OCI-LY7 (cell line): ENCODE measurements around the gene ABHD1. TPM values are rescaled to one million over a fixed set of nuclear protein-coding genes. Genes with fewer than 3 reads are reported as not detected.

Source experiments
- BruUV-seq: library from RNA; stranded (reverse); fragments of 400-500 nt; replicated peaks from 2 replicates; lab custom pipeline; 2021; lab: Mats Ljungman, UMichigan
- CTCF ChIA-PET: fragments of 300-600 bp; sonication (Branson Sonifier 250); formaldehyde crosslinking; loops from one replicate; lab custom pipeline; 2022; ENCODE audit warnings: antibody characterized with exemption; ENCODE audit not compliant: unreplicated experiment; lab: Charles Lee
- POLR2A ChIA-PET: fragments of 300-600 bp; sonication (Branson Sonifier 250); formaldehyde crosslinking; loops from one replicate; lab custom pipeline; 2022; ENCODE audit warnings: antibody characterized with exemption; lab: Charles Lee
- DNase-seq: peaks from one replicate; pipeline ENCODE4 v3.0.0-alpha.2; 2015; ENCODE audit warnings: low spot score
- H2AFZ ChIP-seq: fragments of 200-600 bp; sonication (generic), shearing (Covaris generic); 2 replicates; pipeline ENCODE4 v1.6.1; 2014; ENCODE audit warnings: mild to moderate bottlenecking, antibody characterized with exemption, low read length, moderate library complexity
- H3K27ac ChIP-seq: fragments of 200-600 bp; sonication (generic); 2 replicates; pipeline ENCODE4 v1.5.1; 2014; ENCODE audit warnings: mixed run types, low read depth, mild to moderate bottlenecking, moderate library complexity, low read length, inconsistent platforms; ENCODE audit not compliant: poor library complexity, severe bottlenecking
- H3K36me3 ChIP-seq: fragments of 200-600 bp; sonication (generic); 2 replicates; pipeline ENCODE4 v1.6.1; 2014; ENCODE audit warnings: mild to moderate bottlenecking, antibody characterized with exemption, low read length, moderate library complexity, mixed read lengths; ENCODE audit not compliant: insufficient read depth
- H3K4me1 ChIP-seq: fragments of 200-600 bp; sonication (generic); 2 replicates; pipeline ENCODE4 v1.5.1; 2014; ENCODE audit warnings: mild to moderate bottlenecking, low read length; ENCODE audit not compliant: insufficient read depth, poor library complexity, severe bottlenecking
- H3K4me2 ChIP-seq: fragments of 200-600 bp; sonication (generic); 2 replicates; pipeline ENCODE4 v1.6.1; 2014; ENCODE audit warnings: mild to moderate bottlenecking, low read length
- H3K4me3 ChIP-seq: fragments of 200-600 bp; sonication (generic); 2 replicates; pipeline ENCODE4 v1.5.1; 2014; ENCODE audit warnings: mild to moderate bottlenecking, low read depth, low read length; ENCODE audit not compliant: poor library complexity, severe bottlenecking
- H3K79me2 ChIP-seq: fragments of 200-600 bp; sonication (generic); 2 replicates; pipeline ENCODE4 v1.6.1; 2016; ENCODE audit warnings: low read depth, mild to moderate bottlenecking, low read length, moderate library complexity, mixed read lengths; ENCODE audit not compliant: insufficient read depth
- H3K9me2 ChIP-seq: fragments of 200-600 bp; sonication (generic); 2 replicates; pipeline ENCODE4 v1.6.1; 2016; ENCODE audit warnings: mild to moderate bottlenecking, low read length, mixed read lengths; ENCODE audit not compliant: insufficient read depth
- H3K9me3 ChIP-seq: fragments of 200-600 bp; sonication (generic); 2 replicates; pipeline ENCODE4 v1.6.1; 2014; ENCODE audit warnings: mild to moderate bottlenecking, mixed run types, low read length, mixed read lengths
- H4K20me1 ChIP-seq: fragments of 200-600 bp; sonication (generic); 2 replicates; pipeline ENCODE4 v1.6.1; 2014; ENCODE audit warnings: mild to moderate bottlenecking, antibody characterized with exemption, low read length, moderate library complexity, mixed read lengths; ENCODE audit not compliant: insufficient read depth
- CTCF ChIP-seq: fragments of 200-600 bp; sonication (generic); conservative IDR thresholded peaks from 2 replicates; pipeline ENCODE4 v1.5.1; 2014; ENCODE audit warnings: mild to moderate bottlenecking, antibody characterized with exemption, low read length, moderate library complexity, mixed read lengths
- EZH2phosphoT487 ChIP-seq: fragments of 200-600 bp; sonication (generic); IDR thresholded peaks from 2 replicates; pipeline ENCODE4 v1.6.1; 2018; ENCODE audit warnings: low read depth, borderline replicate concordance, mild to moderate bottlenecking, mixed run types, antibody characterized with exemption, low read length, moderate library complexity, mixed read lengths
- intact Hi-C: fragments of 100-400 bp; cut with micrococcal nuclease; formaldehyde crosslinking; loops from one replicate; pipeline ENCODE4 v1.10.0; 2022; ENCODE audit not compliant: unreplicated experiment
- total RNA-seq, 2 experiments: library from RNA; depleted of rRNA in 1 of 2; stranded (reverse); fragments of >200 nt in 1 of 2; shearing (Covaris generic) in 1 of 2; gene quantifications; 2 replicates each; pipeline ENCODE4 v1.2.3, GENCODE V29; 2014 to 2022

Gene ABHD1
- total RNA-seq, 2 experiments from 2014 or later, result not detected

DNA sequence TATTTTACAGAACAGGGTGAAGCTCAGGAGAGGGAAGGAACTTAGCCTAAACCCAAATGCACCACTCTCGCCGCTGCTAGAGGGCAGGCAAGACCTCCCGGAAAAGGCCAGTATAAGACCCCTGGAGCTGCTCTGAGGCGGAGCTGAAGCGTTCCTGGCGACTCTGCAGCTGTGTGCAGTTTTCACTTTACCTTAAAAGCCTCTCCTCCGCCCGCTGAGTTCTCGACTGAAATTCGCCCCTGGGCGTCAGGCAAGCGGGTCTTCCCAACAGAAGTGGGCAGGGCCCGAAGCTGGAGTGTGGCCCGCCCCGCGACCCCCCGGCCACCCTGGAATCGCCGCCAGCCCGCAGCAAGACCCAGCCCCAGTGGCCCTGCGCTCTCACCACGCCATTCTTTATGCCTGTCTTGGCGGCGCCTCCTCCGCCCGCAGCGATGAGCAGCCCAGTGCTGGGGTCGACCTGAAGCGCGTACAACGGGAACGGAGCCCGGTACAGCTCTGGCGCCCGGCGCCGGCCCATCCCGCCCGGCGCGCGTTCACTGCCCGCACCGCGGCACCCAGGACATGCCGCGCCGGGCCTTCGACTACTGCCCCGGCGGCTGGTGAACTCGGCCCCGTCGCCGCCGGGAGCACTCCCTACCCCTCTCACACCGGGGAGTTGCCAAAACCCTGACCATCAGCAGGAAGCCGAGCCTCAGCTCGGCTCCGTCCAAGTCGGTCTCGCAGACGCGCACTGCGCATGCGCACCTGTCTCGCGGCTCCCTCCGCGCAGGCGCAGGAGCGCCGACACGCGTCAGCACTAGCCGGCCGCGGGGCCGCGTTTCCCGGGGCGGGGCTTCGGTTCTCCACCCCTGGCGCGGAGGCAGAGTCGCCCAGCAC lies 10.5 kb downstream of the ABHD1 start, which contains the start of gene PREB:
Gene PREB (minus strand): TSS at position 732 of the 876 bp plus-strand sequence. CDS start 215 bp downstream, at position 517.
- Histone ChIP-seq H3K4me2 (peak within 1 kb of the TSS; percentile 99), H3K9me2 (no peaks in the 10 kb centered on the region), H3K4me3 (peak within 1 kb of the TSS; percentile 96), H3K9me3 (no peaks in the 10 kb centered on the region), H3K27ac (peak within 1 kb of the TSS; percentile 68), H3K36me3 (peaks cover 44% of the 10 kb centered on the region), H4K20me1 (peaks cover 5% of the 10 kb centered on the region; the same call in 1 of the 2 replicates), H3K79me2 (peaks cover 20% of the 10 kb centered on the region), H3K4me1 (peaks cover 20% of the 10 kb centered on the region), H2AFZ (peak within 1 kb of the TSS; percentile 87; the same call in 1 of the 2 replicates)
- intact Hi-C loops, result loop anchor here (1.0 to 5.0 kb wide), 4 partner anchors 31 to 78 kb away; partner anchors contain the start of genes ATRAID and SLC5A6
- POLR2A ChIA-PET, result interaction anchor here (0.5 to 2.2 kb wide), 20 partner anchors 9 to 1852 kb away, joined by 3 to 13 read pairs (median 4); partner anchors contain the start of genes ATRAID, SLC30A3 and SLC5A6
- CTCF ChIA-PET, result interaction anchor here (0.5 to 1.7 kb wide), 14 partner anchors 9 to 288 kb away, joined by 3 to 18 read pairs (median 3); no protein-coding TSS in a partner anchor
- BruUV-seq, result no TSS peak
- peak; percentile 99 for DNase-seq
- TF ChIP-seq CTCF (peak; percentile 79), EZH2phosphoT487 (no peak)

DNA sequence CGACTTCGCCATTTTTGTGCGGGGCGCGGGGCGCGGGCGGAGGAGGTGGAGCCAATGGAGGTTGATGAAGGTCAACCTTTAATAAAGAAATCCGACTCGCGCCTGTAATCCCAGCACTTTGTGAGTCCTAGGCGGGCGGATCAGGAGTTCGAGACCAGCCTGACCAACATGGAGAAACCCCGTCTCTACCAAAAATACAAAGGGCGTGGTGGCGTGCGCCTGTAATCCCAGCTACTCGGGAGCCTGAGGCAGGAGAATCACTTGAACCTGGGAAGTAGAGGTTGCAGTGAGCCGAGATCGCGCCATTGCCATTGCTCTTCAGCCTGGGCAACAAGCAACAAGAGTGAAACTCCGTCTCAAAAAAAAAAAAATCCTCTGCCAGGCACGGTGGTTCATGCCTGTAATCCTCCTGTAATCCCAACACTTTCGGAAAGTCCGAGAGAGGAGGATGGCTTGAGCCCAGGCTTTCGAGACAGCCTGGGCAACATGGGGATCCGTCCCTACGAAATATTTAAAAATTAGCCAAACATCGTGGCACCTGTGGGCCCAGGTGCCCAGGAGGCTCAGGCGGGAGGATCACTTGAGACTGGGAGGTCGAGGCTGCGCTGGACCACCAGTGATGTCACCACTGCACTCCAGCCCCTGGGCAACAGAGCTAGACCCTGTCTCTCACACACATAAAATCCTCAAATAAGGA lies 11.3 kb downstream of the ABHD1 start:
- TF ChIP-seq CTCF (no peak), EZH2phosphoT487 (no peak)
- DNase-seq, result no peak
- ChIA-PET CTCF (no interaction called here), POLR2A (interaction anchor here (0.7 to 2.2 kb wide), 8 partner anchors 9 to 788 kb away, joined by 3 to 11 read pairs (median 4); no protein-coding TSS in a partner anchor)
- H3K9me3 ChIP-seq, result no peaks in the 10 kb centered on the region
- peak overlapping the region; percentile 87; the same call in 1 of the 2 replicates for H2AFZ ChIP-seq
- intact Hi-C loops, result loop anchor here (1.0 to 5.0 kb wide), 4 partner anchors 30 to 77 kb away; partner anchors contain the start of genes ATRAID and SLC5A6
- H4K20me1 ChIP-seq, result peaks cover 5% of the 10 kb centered on the region; the same call in 1 of the 2 replicates
- BruUV-seq, result no TSS peak
- H3K4me3 ChIP-seq, result peak overlapping the region; percentile 96
- peak overlapping the region; percentile 61 for H3K4me2 ChIP-seq
- H3K36me3 ChIP-seq, result peaks cover 36% of the 10 kb centered on the region
- peaks cover 20% of the 10 kb centered on the region for H3K79me2 ChIP-seq
- H3K9me2 ChIP-seq, result no peaks in the 10 kb centered on the region
- peak overlapping the region; percentile 36 for H3K27ac ChIP-seq
- peaks cover 20% of the 10 kb centered on the region for H3K4me1 ChIP-seq
